NCI-H446 (cell line): ENCODE measurements around the gene SARS1.

ENCODE experiments used
- DNase-seq, 2 experiments: peaks; one replicate each; lab custom pipeline; 2025; lab: John Stamatoyannopoulos, UW

Gene SARS1

GRCh38 chr1:109262231-109263055 is 48.7 kb downstream of the SARS1 start:
- DNase-seq: peak in 1 of 2 experiments; percentile 49

GRCh38 chr1:109263234-109263596 is 49.5 kb downstream of the SARS1 start:
- DNase-seq: no peak

GRCh38 chr1:109263597-109264378 is 50.1 kb downstream of the SARS1 start:
- peak in 1 of 2 experiments; percentile 50 for DNase-seq

GRCh38 chr1:109264379-109264755 is 50.6 kb downstream of the SARS1 start:
- DNase-seq: no peak

GRCh38 chr1:109265016-109265415 is 51.3 kb downstream of the SARS1 start:
- DNase-seq: no peak

GRCh38 chr1:109265741-109266330 is 52.1 kb downstream of the SARS1 start:
- DNase-seq: no peak

- DNase-seq: peak in 1 of 2 experiments; percentile 65
Observed at GRCh38 chr1:109266965-109267364, 53.2 kb downstream of the SARS1 start.

- no peak for DNase-seq
Observed at GRCh38 chr1:109267743-109268300, 54.1 kb downstream of the SARS1 start.

GRCh38 chr1:109268431-109269211 is 54.9 kb downstream of the SARS1 start:
- DNase-seq: no peak

GRCh38 chr1:109269212-109269980 is 55.7 kb downstream of the SARS1 start:
- no peak for DNase-seq

- DNase-seq: no peak
Observed at GRCh38 chr1:109269981-109270622, 56.4 kb downstream of the SARS1 start.

- DNase-seq: no peak
Observed at GRCh38 chr1:109270623-109271317, 57.1 kb downstream of the SARS1 start.

- DNase-seq: no peak
Observed at GRCh38 chr1:109271458-109271857, 57.7 kb downstream of the SARS1 start.

GRCh38 chr1:109272021-109272799 is 58.5 kb downstream of the SARS1 start:
- no peak for DNase-seq

- DNase-seq: no peak
Observed at GRCh38 chr1:109272831-109273547, 59.3 kb downstream of the SARS1 start.

- no peak for DNase-seq
Observed at GRCh38 chr1:109273570-109274288, 60.0 kb downstream of the SARS1 start.
